HG03095 (cell line): ENCODE data around the gene TMEM150C.
"Not testable (repeated sequence)": the region's sequence is repeated elsewhere in the genome, so short reads cannot be mapped to it uniquely, and the experiment has no call there.

Source experiments
- ATAC-seq: cut with Tn5 transposase; IDR thresholded peaks from one replicate; pipeline ENCODE4 v1.9.1; 2021; ENCODE audit warnings: moderate library complexity; ENCODE audit not compliant: unreplicated experiment

TMEM150C gene

GRCh38 chr4:82569727-82570126 is 7.9 kb upstream of the TMEM150C start:
- no peak for ATAC-seq

GRCh38 chr4:82569076-82569475 is 7.3 kb upstream of the TMEM150C start:
- ATAC-seq = no peak

GRCh38 chr4:82567444-82567843 is 5.7 kb upstream of the TMEM150C start:
- ATAC-seq = no peak

GRCh38 chr4:82562564-82562854 is 721 bp upstream of the TMEM150C start:
- ATAC-seq = no peak

DNA sequence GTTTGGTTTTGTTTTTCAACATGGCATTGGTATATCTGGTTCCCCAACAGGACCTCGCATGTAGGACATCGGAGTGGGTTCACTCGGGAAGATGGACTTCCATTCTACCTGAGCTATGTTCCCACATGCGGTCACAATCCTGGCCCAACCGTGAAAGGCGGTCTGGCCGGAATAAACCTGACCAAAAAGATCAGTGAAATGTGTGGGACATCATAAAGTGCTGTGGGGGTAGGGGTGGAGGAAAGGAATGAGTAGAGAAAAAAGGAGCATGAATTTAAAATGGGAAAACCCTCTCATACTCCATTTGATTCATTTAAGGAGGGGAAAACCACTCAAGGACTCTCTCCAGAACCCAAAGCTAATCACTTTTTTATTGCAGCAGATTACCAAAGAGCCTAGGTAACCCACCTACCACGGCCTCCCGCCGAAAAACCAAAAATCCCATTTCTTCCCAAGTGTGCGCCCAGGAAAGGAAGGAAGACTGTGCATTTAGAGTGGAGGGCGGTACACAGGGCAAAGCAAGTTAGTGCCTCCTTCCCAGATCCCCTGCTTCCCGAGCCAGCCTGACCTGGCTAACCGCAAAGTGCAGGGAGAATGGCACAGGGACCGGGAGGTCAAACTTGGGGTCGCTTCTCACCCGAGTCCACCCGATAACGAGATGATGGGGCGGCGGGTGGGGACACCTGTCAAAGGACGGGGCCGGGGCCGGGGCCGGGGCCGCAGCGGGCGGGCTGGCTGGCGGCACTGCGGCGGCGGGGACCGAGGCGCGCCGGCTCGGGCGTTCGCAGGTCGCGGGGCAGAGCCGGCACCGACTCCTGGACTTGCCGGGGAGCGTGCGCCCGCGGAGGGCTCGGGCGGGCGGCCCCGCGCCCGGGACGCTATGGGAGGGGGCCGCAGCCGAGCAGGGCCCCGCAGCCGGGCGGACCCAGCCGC is 669 bp downstream of the TMEM150C start:
- no peak for ATAC-seq

DNA sequence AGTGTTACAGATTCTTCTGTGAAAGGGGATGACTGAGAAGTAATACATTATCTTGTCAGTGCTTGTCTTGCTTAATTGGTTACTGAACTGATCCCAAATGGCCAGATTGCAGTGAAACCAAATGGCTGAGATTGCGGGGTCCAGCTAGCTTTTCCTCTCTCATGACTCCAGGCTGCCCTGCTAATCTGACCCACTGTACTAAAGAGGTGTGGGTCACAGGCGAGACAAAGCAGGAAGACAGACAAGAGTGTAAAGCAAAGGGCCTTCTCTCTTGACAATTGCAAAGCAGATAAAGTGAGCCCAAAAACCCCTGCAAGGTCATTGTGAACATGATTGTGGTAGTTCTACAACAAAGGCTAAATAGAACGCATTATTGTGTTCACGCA is 2.1 kb downstream of the TMEM150C start:
- no peak for ATAC-seq

DNA sequence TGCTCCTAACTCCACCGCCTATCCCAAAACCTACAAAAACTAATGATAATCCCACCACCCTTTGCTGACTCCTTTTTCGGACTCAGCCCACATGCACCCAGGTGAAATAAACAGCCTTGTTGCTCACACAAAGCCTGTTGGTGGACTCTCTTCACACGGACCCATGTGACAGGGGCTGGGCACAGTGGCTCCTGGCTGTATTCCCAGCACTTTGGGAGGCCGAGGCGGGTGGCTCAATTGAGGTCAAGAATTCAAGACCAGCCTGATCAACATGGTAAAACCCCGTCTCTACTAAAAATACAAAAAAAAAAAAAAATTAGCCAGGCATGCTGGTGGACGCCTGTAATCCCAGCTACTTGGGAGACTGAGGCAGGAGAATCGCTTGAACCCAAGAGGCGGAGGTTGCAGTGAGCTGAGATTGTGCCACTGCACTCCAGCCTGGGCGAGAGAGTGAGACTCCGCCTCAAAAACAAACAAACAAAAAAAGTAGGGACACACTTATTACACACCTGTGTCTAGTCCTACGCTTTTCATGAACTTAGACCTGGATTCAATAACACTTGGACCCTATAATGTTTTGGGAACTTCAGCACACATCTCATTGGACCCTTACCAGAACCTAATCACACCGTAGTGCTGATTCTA is 2.6 kb downstream of the TMEM150C start:
- ATAC-seq = not testable (repeated sequence)

- ATAC-seq = no peak
Measured at GRCh38 chr4:82555276-82555675, 6.5 kb downstream of the TMEM150C start.

DNA sequence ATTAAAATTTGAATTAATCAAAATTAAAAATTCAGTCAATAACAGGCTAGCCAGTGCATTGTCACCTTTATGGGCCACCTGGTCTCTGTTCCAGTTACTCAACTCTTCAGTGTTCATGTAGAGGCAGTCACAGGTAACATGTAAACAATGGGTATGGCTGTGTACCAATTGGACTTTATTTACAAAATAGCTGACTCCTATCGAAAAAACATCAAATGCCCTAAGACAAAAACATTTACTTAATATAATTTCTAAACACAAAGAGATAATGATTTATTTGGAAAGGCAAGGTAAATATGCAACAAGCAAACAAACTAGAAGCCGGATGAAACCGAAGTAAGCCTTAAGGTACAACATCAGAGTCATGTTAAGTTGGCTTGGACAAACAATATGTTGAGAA is 8.8 kb downstream of the TMEM150C start:
- no peak for ATAC-seq

- ATAC-seq = no peak
Measured at GRCh38 chr4:82551734-82552133, 10.1 kb downstream of the TMEM150C start.

DNA sequence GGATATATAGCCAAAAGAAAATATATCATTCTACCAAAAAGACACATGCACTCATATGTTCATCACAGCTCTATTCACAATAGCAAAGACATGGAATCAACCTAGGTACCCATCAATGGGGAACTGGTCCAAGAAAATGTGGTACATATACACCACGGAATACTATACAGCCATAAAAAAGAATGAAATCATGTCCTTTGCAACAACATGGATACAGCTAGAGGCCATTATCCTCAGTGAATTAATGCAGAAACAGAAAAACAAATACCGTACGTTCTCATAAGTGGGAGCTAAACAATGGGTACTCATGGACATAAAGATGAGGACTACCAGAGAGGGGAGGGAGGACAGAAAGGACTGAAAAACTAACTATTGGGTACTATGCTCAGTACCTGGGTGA is 13.9 kb downstream of the TMEM150C start:
- not testable (repeated sequence) for ATAC-seq

DNA sequence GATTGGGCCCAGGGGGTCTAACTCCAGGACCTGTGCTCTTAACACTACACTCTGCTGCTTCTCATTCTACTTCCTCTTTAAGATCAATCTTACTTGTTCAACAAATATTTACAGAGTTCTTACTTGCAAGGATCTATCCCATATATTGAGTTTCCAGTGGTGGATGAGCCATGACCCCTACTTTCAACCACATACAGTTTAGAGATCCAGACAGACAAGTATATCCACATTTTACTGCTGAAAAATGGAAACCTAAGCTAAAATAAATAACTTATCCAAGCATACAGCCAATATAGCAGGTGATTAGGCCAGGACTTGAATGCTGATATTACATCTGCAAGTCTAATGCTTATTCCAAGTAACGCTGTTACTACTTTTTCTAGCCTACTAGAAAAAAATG is 18.7 kb downstream of the TMEM150C start:
- ATAC-seq = no peak

GRCh38 chr4:82542642-82543041 is 19.1 kb downstream of the TMEM150C start:
- no peak for ATAC-seq

- no peak for ATAC-seq
Measured at GRCh38 chr4:82529322-82529721, 32.5 kb downstream of the TMEM150C start.

DNA sequence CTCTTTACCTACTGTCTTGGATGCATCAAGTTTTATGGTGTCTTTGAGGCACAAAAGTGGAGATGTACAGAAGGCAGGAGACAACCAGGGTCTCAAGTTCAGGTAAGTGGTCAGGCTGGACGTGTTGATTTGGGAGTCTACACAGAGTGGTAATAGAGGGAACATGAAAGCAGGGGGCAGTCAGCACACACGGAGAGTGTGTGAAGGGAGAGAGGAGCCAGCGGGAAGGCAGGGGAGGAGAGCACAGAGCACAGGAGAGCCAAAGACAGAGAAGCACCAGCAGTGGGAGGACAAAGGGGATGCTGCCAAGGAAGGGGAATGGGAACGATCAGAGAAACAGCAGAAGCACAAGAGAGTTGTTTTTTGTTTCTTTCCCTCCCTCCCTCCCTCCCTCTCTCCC is 32.9 kb downstream of the TMEM150C start:
- ATAC-seq = no peak

- ATAC-seq = no peak
Measured at GRCh38 chr4:82528074-82528473, 33.7 kb downstream of the TMEM150C start.

GRCh38 chr4:82525307-82525911 is 36.4 kb downstream of the TMEM150C start:
- no peak for ATAC-seq

- ATAC-seq = no peak
Measured at GRCh38 chr4:82524570-82525152, 37.1 kb downstream of the TMEM150C start.

- no peak for ATAC-seq
Measured at GRCh38 chr4:82523179-82523578, 38.6 kb downstream of the TMEM150C start.

- no peak for ATAC-seq
Measured at GRCh38 chr4:82522472-82522871, 39.3 kb downstream of the TMEM150C start.

GRCh38 chr4:82521283-82521682 is 40.5 kb downstream of the TMEM150C start:
- no peak for ATAC-seq

DNA sequence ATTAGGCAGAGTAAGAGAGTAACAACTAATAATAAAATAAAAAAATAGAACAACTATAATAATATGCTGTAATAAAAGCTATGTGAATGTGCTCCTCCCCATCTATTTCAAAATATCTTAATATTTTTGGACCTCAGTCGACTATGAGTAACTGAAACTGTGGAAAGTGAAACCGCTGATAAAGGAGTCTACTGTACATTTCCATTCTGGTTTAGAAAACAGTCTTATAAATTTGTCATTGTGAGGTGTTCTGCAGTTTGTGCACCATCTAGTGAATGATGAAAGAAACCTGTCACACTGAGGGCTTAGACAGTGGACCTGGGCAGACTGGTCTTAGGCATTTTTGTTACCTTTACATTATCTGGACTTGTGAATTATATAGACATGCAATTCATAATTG is 42.0 kb downstream of the TMEM150C start:
- ATAC-seq = no peak
